Right atrium auricular region (tissue), 2 donors: ENCODE data around the gene FCSK. TPM values are rescaled to one million over a fixed set of nuclear protein-coding genes. Genes with fewer than 3 reads are reported as not detected.

Experiments used
- DNase-seq: peaks from one replicate; pipeline ENCODE4 v3.0.0-alpha.2; 2019; ENCODE audit warnings: low spot score
- H3K27ac ChIP-seq, 2 donors: fragments of 200-600 bp; sonication (generic); 1 replicate in 1 of 2; 2 replicates in 1 of 2; pipeline ENCODE4 v1.5.1; 2016 to 2019
- H3K27me3 ChIP-seq, 2 donors: fragments of 200-600 bp; sonication (generic); one replicate each; pipeline versions ENCODE4 v1.5.1 to v1.6.0; 2017 to 2019
- H3K36me3 ChIP-seq: fragments of 200-600 bp; sonication (generic); one replicate; pipeline ENCODE4 v1.5.1; 2016
- H3K4me1 ChIP-seq, 2 donors: fragments of 200-600 bp; sonication (generic); one replicate each; pipeline versions ENCODE4 v1.5.1 to v1.6.0; 2017 to 2019
- H3K4me3 ChIP-seq, 2 donors: fragments of 200-600 bp; sonication (generic); 1 replicate in 1 of 2; 2 replicates in 1 of 2; pipeline ENCODE4 v1.5.1; 2017 to 2019; ENCODE audit warnings: mild to moderate bottlenecking in 1 of 2, moderate library complexity in 1 of 2
- H3K9me3 ChIP-seq, 2 donors: fragments of 200-600 bp; sonication (generic); one replicate each; pipeline ENCODE4 v1.5.1; 2019
- CTCF ChIP-seq, 2 donors: fragments of 200-600 bp; sonication (generic); IDR thresholded peaks; one replicate each; pipeline ENCODE4 v1.5.1; 2019; ENCODE audit warnings: antibody characterized with exemption in 2 of 2
- total RNA-seq, 2 donors: library from RNA; depleted of rRNA; stranded (reverse); fragments of >200 nt; gene quantifications; one replicate each; pipeline ENCODE4 v1.1.0, GENCODE V29; 2016

FCSK gene
- total RNA-seq, 2 donors from 2014 or later = 9.5 to 10.2 TPM

- H3K27ac ChIP-seq = no peak overlapping the region
- no peak overlapping the region for H3K4me3 ChIP-seq
- no peaks in the 10 kb centered on the region for H3K27me3 ChIP-seq
- H3K9me3 ChIP-seq = no peaks in the 10 kb centered on the region
- TF ChIP-seq CTCF (IDR thresholded peaks at IDR 0.05) = no peak
- no peak for DNase-seq
- peaks cover 7% of the 10 kb centered on the region for H3K36me3 ChIP-seq
- peaks cover 0 to 67% of the 10 kb centered on the region in 2 donors for H3K4me1 ChIP-seq
Measured at GRCh38 chr16:70421014-70421413, 33.4 kb upstream of the FCSK start.

- DNase-seq = no peak
- no peak for TF ChIP-seq CTCF (IDR thresholded peaks at IDR 0.05)
- Histone ChIP-seq H3K4me3 (no peak overlapping the region), H3K9me3 (no peaks in the 10 kb centered on the region), H3K36me3 (peaks cover 7% of the 10 kb centered on the region), H3K27me3 (no peaks in the 10 kb centered on the region), H3K4me1 (peaks cover 0 to 67% of the 10 kb centered on the region in 2 donors), H3K27ac (no peak overlapping the region)
Measured at GRCh38 chr16:70421473-70422311, 32.7 kb upstream of the FCSK start.

GRCh38 chr16:70422543-70422942 lies 31.9 kb upstream of the FCSK start:
- H3K4me3 ChIP-seq = no peak overlapping the region
- no peak overlapping the region for H3K27ac ChIP-seq
- no peaks in the 10 kb centered on the region for H3K27me3 ChIP-seq
- H3K36me3 ChIP-seq = peaks cover 7% of the 10 kb centered on the region
- DNase-seq = no peak
- no peaks in the 10 kb centered on the region for H3K9me3 ChIP-seq
- peaks cover 0 to 64% of the 10 kb centered on the region in 2 donors for H3K4me1 ChIP-seq
- TF ChIP-seq CTCF (IDR thresholded peaks at IDR 0.05) = no peak

- H3K4me1 ChIP-seq = peaks cover 0 to 69% of the 10 kb centered on the region in 2 donors
- H3K27me3 ChIP-seq = no peaks in the 10 kb centered on the region
- H3K36me3 ChIP-seq = peaks cover 7% of the 10 kb centered on the region
- DNase-seq = no peak
- TF ChIP-seq CTCF (IDR thresholded peaks at IDR 0.05) = no peak
- no peak overlapping the region for H3K4me3 ChIP-seq
- H3K9me3 ChIP-seq = no peaks in the 10 kb centered on the region
- peak overlapping the region; percentile 79 to 90 for H3K27ac ChIP-seq
Measured at GRCh38 chr16:70427786-70428177, 26.6 kb upstream of the FCSK start.

GRCh38 chr16:70428178-70428998 lies 26.0 kb upstream of the FCSK start:
- H3K4me3 ChIP-seq = peak overlapping the region in 1 of 2 donors; percentile 4
- peak overlapping the region; percentile 79 to 90 for H3K27ac ChIP-seq
- no peak for TF ChIP-seq CTCF (IDR thresholded peaks at IDR 0.05)
- H3K4me1 ChIP-seq = peaks cover 0 to 69% of the 10 kb centered on the region in 2 donors
- H3K9me3 ChIP-seq = no peaks in the 10 kb centered on the region
- peak; percentile 96 for DNase-seq
- H3K36me3 ChIP-seq = peaks cover 7% of the 10 kb centered on the region
- H3K27me3 ChIP-seq = no peaks in the 10 kb centered on the region
